K562 (cell line): ENCODE data around the gene MSI1. TPM values are rescaled to one million over a fixed set of nuclear protein-coding genes. Genes with fewer than 3 reads are reported as not detected.

ENCODE experiments used
- ASH1L ChIP-seq: fragments of 450-650 bp; IDR thresholded peaks from 2 replicates; pipeline ENCODE4 v1.6.1; 2018; ENCODE audit warnings: borderline replicate concordance, mild to moderate bottlenecking, low read depth; ENCODE audit not compliant: partially characterized antibody
- BRD9 ChIP-seq: fragments of 450-650 bp; IDR thresholded peaks from 2 replicates; pipeline ENCODE4 v1.6.1; 2018; ENCODE audit warnings: low read depth; ENCODE audit not compliant: partially characterized antibody
- FOS ChIP-seq: IDR thresholded peaks from 3 replicates; pipeline ENCODE4 v1.6.1; 2011; ENCODE audit not compliant: insufficient read length; ENCODE audit errors: extremely low read depth
- FOXJ2 ChIP-seq: fragments of 200-800 bp; sonication (Bioruptor generic); IDR thresholded peaks from 2 replicates; pipeline ENCODE4 v1.6.1; 2016; ENCODE audit warnings: missing genetic modification characterization, missing compliant biosample characterization
- GABPB1 ChIP-seq: sonication (generic); formaldehyde crosslinking; IDR thresholded peaks from 2 replicates; pipeline ENCODE4 v1.8.0; 2022; ENCODE audit warnings: mild to moderate bottlenecking, missing genetic modification reagents
- HNRNPUL1 ChIP-seq: fragments of 200-400 bp; formaldehyde crosslinking; IDR thresholded peaks from 2 replicates; pipeline ENCODE4 v1.6.1; 2017; ENCODE audit warnings: low read length
- MCM5 ChIP-seq: fragments of 450-650 bp; IDR thresholded peaks from 2 replicates; pipeline ENCODE4 v1.6.1; 2016; ENCODE audit warnings: low read depth
- NELFE ChIP-seq: IDR thresholded peaks from 2 replicates; pipeline ENCODE4 v1.6.1; 2011; ENCODE audit warnings: mild to moderate bottlenecking; ENCODE audit not compliant: insufficient read depth, insufficient read length
- NFE2L1 ChIP-seq: fragments of 450-650 bp; IDR thresholded peaks from 2 replicates; pipeline ENCODE4 v1.6.1; 2016; ENCODE audit warnings: missing genetic modification characterization, low read depth, mild to moderate bottlenecking, missing compliant biosample characterization, moderate library complexity, borderline replicate concordance
- PKNOX1 ChIP-seq: fragments of 450-650 bp; IDR thresholded peaks from 2 replicates; pipeline ENCODE4 v1.6.1; 2016
- POLR2AphosphoS5 ChIP-seq: IDR thresholded peaks from 2 replicates; pipeline ENCODE4 v1.6.1; 2011; ENCODE audit warnings: mild to moderate bottlenecking, low read depth, low read length, moderate library complexity; ENCODE audit not compliant: control insufficient read depth, insufficient read depth
- POLR3A ChIP-seq: IDR thresholded peaks from 2 replicates; pipeline ENCODE4 v1.6.1; 2011; ENCODE audit warnings: borderline replicate concordance, mild to moderate bottlenecking, moderate library complexity; ENCODE audit not compliant: insufficient read length, insufficient read depth; ENCODE audit errors: extremely low read depth
- PTTG1 ChIP-seq: fragments of 450-650 bp; IDR thresholded peaks from 2 replicates; pipeline ENCODE4 v1.6.1; 2016; ENCODE audit warnings: low read depth, mild to moderate bottlenecking, missing genetic modification characterization, missing compliant biosample characterization
- RCOR1 ChIP-seq, 2 experiments: IDR thresholded peaks; 2 replicates each; pipeline ENCODE4 v1.6.1; 2012; ENCODE audit warnings: low read depth in 2 of 2, low read length in 2 of 2, borderline replicate concordance in 1 of 2, improper control_type of control experiment in 1 of 2
- SREBF1 ChIP-seq: fragments of 150-350 bp; IDR thresholded peaks from 2 replicates; pipeline ENCODE4 v1.6.1; 2014; ENCODE audit warnings: antibody characterized with exemption, low read depth, low read length, borderline replicate concordance
- TAF1 ChIP-seq: IDR thresholded peaks from 2 replicates; pipeline ENCODE4 v1.6.1; 2011; ENCODE audit warnings: mild to moderate bottlenecking, low read length, moderate library complexity; ENCODE audit not compliant: insufficient read depth, control insufficient read depth, severe bottlenecking; ENCODE audit errors: extremely low read depth
- TCF3 ChIP-seq: sonication (generic); formaldehyde crosslinking; IDR thresholded peaks from 2 replicates; pipeline ENCODE4 v1.4.0; 2020; ENCODE audit warnings: mild to moderate bottlenecking, missing genetic modification reagents
- TRIM25 ChIP-seq: fragments of 450-650 bp; IDR thresholded peaks from 2 replicates; pipeline ENCODE4 v1.7.0; 2016; ENCODE audit warnings: borderline replicate concordance
- ZMIZ1 ChIP-seq, 2 experiments: fragments of 150-350 bp in 1 of 2; IDR thresholded peaks; 2 replicates each; pipeline ENCODE4 v1.6.1; 2012 to 2016; ENCODE audit warnings: low read depth in 2 of 2, low read length in 2 of 2, mild to moderate bottlenecking in 1 of 2, moderate library complexity in 1 of 2
- ZNF124 ChIP-seq: sonication (generic); formaldehyde crosslinking; IDR thresholded peaks from 2 replicates; pipeline ENCODE4 v1.8.1; 2022; ENCODE audit warnings: missing genetic modification reagents
- ZNF134 ChIP-seq: fragments of 250-450 bp; sonication (Bioruptor Pico); conservative IDR thresholded peaks from 2 replicates; pipeline ENCODE4 v1.4.0; 2020
- ZNF140 ChIP-seq: fragments of 250-450 bp; sonication (Bioruptor Pico); IDR thresholded peaks from 2 replicates; pipeline ENCODE4 v1.8.0; 2021; ENCODE audit warnings: moderate library complexity, mild to moderate bottlenecking, inconsistent platforms
- ZNF253 ChIP-seq: fragments of 250-450 bp; sonication (Bioruptor Pico); conservative IDR thresholded peaks from 2 replicates; pipeline ENCODE4 v1.6.1; 2021; ENCODE audit warnings: mild to moderate bottlenecking
- polyA plus RNA-seq, 8 experiments: library from polyadenylated mRNA; depleted of rRNA in 4 of 8; stranded (reverse) in 5 of 8; unstranded in 3 of 8; fragments of >200 nt; fragmentation: Nextera tagmentation in 2 of 8; fragmentation: Illumina TruSeq in 1 of 8; extraction: Ambion mirVana in 2 of 8; extraction: Trizol in 1 of 8; gene quantifications; 2 replicates each; pipeline versions ENCODE4 v1.2.1 to v1.2.3, GENCODE V29; 2011 to 2014; ENCODE audit warnings: inconsistent platforms in 1 of 8, missing spikeins in 1 of 8
- total RNA-seq, 7 experiments: library from RNA; depleted of rRNA in 6 of 7; stranded (reverse); fragments of >200 nt in 6 of 7; fragmentation: Illumina TruSeq in 2 of 7; extraction: Trizol in 2 of 7; gene quantifications; 2 replicates each; pipeline versions ENCODE4 v1.2.1 to v1.2.3, GENCODE V29; 2011 to 2021; ENCODE audit warnings: low replicate concordance in 1 of 7

The MSI1 gene
- total and polyA plus RNA-seq, 9 of the 15 experiments (the other 6 are each of a cell fraction or from before 2014, with no cell fraction given), result 0.16 TPM; not detected in 8

GRCh38 chr12:120356567-120357030, 12.4 kb downstream of the MSI1 start (continued):
- TF ChIP-seq POLR3A (no peak), PKNOX1 (peak; percentile 86), FOXJ2 (tag) (no peak), PTTG1 (tag) (no peak), TCF3 (CRISPR knock-in tag) (0 out of 2 replicates have a peak, but pooled peaks have one; percentile 35), FOS (peak; percentile 5), ZNF124 (no peak), MCM5 (no peak), ZNF134 (CRISPR knock-in tag) (no peak), HNRNPUL1 (no peak), POLR2AphosphoS5 (no peak), TAF1 (no peak), ZNF253 (no peak), NFE2L1 (tag) (no peak), SREBF1 (no peak), RCOR1 (IDR thresholded peaks at IDR 0.05; ENCODE audit: borderline replicate concordance in 1 of 2, low read depth in 2 of 2, low read length in 2 of 2) (peak in 1 of 2 experiments; percentile 69; a peak in 2 of 4 replicates), ZNF140 (no peak), NELFE (no peak), BRD9 (no peak), ZMIZ1 (IDR thresholded peaks at IDR 0.05; ENCODE audit: low read depth in 2 of 2, low read length in 2 of 2) (0 out of 4 replicates have a peak, but pooled peaks of 1 of the 2 experiments have one; percentile 38), TRIM25 (no peak), GABPB1 (CRISPR knock-in tag) (peak; percentile 51; the same call in 1 of the 2 replicates), ASH1L (no peak)
